Neural crest cell (in vitro differentiated cells): Measurements from ENCODE around the gene TOP3B. TPM values are rescaled to one million over a fixed set of nuclear protein-coding genes. Genes with fewer than 3 reads are reported as not detected.

Experiments
- DNase-seq: peaks from one replicate; pipeline ENCODE4 v3.0.0; 2021; ENCODE audit warnings: low read depth, mixed read lengths, low spot score
- H3K27ac Mint-ChIP-seq: one replicate; pipeline ENCODE4 v1.8.0; 2021; ENCODE audit warnings: mild to moderate bottlenecking, mixed read lengths; ENCODE audit not compliant: unreplicated experiment
- H3K27me3 Mint-ChIP-seq: 2 replicates; pipeline ENCODE4 v1.8.0; 2021; ENCODE audit warnings: low read depth, mild to moderate bottlenecking, mixed read lengths
- H3K36me3 Mint-ChIP-seq: 2 replicates; pipeline ENCODE4 v1.8.0; 2021; ENCODE audit warnings: low read depth, mild to moderate bottlenecking, mixed read lengths
- H3K4me1 Mint-ChIP-seq: 2 replicates; pipeline ENCODE4 v1.8.0; 2021; ENCODE audit warnings: mixed read lengths
- H3K4me3 Mint-ChIP-seq: one replicate; pipeline ENCODE4 v1.8.0; 2021; ENCODE audit warnings: mild to moderate bottlenecking, mixed read lengths
- H3K9me3 Mint-ChIP-seq: 2 replicates; pipeline ENCODE4 v1.8.0; 2021; ENCODE audit warnings: mixed read lengths
- total RNA-seq: library from RNA; stranded (reverse); gene quantifications from 2 replicates; pipeline ENCODE4 v1.2.1, GENCODE V29; 2021
- TF ChIP-seq, protein P1 (sequence below): fragments of 200-600 bp; sonication (generic); conservative IDR thresholded peaks from 2 replicates; pipeline ENCODE4 v1.5.0; 2021; ENCODE audit warnings: antibody characterized with exemption, mild to moderate bottlenecking

The TOP3B gene
- total RNA-seq, 1 donor from 2014 or later: 77.5 TPM

DNA sequence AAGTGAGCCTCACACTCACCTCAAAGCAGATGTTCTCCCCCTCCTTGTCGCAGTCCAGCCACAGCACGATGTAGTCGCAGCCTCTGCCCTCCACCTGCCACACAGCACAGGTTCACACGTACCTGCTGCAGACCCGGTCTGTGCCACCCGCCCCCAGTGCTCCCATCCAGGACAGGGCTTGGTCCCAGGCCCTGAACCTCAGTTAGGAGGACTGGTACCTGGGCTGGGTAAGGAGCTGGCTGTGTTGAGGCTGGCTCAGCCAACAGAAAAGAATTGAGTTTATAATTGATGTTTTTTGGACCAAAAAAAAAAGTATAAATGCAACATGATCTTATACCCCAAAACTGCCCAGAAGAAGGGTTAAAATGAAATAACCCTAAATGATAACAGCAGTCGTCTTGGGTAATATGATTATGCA is 10.7 kb downstream of the TOP3B start:
- TF ChIP-seq, protein P1, sequence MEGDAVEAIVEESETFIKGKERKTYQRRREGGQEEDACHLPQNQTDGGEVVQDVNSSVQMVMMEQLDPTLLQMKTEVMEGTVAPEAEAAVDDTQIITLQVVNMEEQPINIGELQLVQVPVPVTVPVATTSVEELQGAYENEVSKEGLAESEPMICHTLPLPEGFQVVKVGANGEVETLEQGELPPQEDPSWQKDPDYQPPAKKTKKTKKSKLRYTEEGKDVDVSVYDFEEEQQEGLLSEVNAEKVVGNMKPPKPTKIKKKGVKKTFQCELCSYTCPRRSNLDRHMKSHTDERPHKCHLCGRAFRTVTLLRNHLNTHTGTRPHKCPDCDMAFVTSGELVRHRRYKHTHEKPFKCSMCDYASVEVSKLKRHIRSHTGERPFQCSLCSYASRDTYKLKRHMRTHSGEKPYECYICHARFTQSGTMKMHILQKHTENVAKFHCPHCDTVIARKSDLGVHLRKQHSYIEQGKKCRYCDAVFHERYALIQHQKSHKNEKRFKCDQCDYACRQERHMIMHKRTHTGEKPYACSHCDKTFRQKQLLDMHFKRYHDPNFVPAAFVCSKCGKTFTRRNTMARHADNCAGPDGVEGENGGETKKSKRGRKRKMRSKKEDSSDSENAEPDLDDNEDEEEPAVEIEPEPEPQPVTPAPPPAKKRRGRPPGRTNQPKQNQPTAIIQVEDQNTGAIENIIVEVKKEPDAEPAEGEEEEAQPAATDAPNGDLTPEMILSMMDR: no peak
- no peaks in the 10 kb centered on the region for H3K4me1 Mint-ChIP-seq
- H3K27me3 Mint-ChIP-seq: no peaks in the 10 kb centered on the region
- no peak overlapping the region for H3K4me3 Mint-ChIP-seq
- no peak overlapping the region for H3K27ac Mint-ChIP-seq
- H3K36me3 Mint-ChIP-seq: peaks cover 5% of the 10 kb centered on the region
- H3K9me3 Mint-ChIP-seq: no peaks in the 10 kb centered on the region
- no peak for DNase-seq

DNA sequence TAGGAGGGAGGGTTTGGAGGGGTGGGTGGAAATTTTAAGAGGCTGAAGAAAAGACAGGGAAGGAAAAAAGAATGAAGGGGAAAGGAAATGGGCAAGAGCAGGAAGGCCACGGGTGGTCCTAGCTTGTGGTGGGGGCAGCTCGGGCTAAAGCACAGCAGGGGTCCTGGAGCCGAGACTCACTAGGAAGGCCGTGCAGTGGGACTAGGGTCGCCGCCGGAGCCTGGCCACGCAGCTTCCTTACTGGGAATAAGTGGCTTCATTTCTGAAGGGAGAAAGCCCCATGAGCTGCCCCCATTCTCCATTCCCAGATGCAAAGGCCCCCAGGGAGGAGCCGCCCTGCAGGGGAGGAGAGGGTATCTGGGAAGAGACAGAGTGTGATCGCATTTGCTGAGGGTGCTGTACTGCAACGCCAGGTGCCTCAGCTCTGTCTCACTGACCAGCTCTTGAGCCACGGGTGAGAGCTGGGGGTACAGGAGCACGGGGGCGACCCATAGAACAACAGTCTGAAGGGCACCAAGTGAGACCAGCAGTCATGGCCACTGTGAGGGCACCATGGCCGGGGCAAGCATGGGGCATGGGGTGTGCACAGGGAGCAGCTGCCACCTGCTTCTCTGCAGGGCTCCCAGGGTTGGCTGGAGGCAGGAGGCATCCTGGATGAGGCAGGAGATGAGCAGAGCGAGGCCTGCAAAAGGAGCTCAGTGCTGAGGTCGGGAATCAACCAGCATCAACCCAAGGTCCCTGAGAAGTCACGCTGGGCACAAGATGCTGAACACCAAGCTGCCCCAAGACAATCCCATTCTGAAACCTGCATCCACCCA is 11.6 kb downstream of the TOP3B start:
- Mint-ChIP-seq H3K4me1 (no peaks in the 10 kb centered on the region), H3K9me3 (no peaks in the 10 kb centered on the region), H3K36me3 (peaks cover 5% of the 10 kb centered on the region), H3K4me3 (no peak overlapping the region), H3K27me3 (no peaks in the 10 kb centered on the region), H3K27ac (no peak overlapping the region)
- TF ChIP-seq, protein P1: no peak
- no peak for DNase-seq

DNA sequence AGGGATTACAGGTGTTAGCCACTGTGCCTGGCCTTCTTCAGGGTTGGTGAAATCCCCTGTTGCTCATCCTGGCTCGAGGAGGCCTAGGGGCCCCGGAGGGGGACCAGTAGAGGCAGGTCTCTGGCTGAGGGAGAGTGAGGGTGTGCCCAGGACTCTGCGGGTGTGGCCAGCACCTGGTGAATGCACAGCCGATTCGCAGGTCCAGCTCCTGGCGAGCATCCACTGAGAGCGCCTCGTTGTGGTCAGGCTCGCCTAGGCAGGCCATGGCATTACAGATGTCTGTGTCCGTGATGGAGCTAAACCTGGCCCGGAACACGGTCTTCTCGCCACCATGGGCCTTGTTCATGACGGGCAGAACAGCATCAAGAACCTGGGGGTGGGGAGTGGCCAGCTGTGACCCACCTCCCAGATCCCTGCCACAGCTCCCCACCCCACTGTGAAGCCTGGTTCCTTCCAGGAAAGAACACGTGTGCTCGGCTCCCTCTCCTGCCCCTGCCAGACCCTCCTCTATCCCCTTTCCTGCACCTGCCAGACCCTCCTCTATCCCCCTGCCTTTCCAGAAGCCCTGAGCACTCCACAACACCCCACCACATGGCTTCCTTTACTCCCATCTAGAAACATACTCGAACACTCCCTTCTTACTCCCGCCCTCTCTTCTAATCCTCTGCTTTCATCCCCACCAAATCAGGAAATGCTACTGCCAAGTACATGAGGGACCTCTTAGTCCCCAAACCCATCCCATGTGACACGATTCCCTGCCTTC is 12.4 kb downstream of the TOP3B start:
- no peaks in the 10 kb centered on the region for H3K4me1 Mint-ChIP-seq
- H3K9me3 Mint-ChIP-seq: no peaks in the 10 kb centered on the region
- H3K27ac Mint-ChIP-seq: no peak overlapping the region
- H3K27me3 Mint-ChIP-seq: no peaks in the 10 kb centered on the region
- H3K4me3 Mint-ChIP-seq: no peak overlapping the region
- TF ChIP-seq, protein P1: no peak
- no peak for DNase-seq
- H3K36me3 Mint-ChIP-seq: peaks cover 6% of the 10 kb centered on the region

DNA sequence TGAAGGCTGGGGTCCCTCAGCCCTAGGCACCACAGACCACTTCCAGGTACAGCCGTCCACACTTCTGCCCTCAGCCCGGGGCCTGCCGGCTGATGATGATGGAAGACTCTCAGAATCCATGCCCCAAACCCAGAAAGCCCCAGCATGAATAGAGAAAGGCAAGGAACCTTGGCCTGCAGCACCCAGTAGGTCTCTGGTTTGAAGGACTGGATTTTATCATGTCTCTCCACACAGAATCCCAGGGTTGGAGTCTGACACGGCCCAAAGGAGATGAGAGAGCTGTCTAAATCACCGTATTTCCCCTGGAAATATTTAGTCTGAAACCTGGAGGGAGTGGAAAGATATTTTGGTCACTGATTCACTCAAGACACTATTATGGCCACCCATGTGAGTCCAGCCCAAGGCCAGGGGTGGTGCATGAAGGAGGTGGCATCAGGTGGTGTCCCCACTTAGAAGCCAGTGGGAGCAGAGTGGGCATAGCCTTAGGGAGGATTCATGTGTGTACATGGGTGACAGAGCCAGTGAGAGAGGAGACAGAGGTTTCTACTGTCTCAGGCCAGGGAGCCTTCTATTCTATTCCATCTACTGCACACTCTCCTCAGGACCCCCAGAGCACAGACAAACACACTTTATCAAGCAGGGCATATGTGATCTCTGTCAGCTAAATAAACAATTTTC is 14.0 kb downstream of the TOP3B start:
- H3K4me3 Mint-ChIP-seq: peak overlapping the region; percentile 15
- H3K36me3 Mint-ChIP-seq: peaks cover 8% of the 10 kb centered on the region
- no peaks in the 10 kb centered on the region for H3K27me3 Mint-ChIP-seq

More for the DNA sequence above, 14.0 kb downstream of the TOP3B start:
- no peaks in the 10 kb centered on the region for H3K9me3 Mint-ChIP-seq
- TF ChIP-seq, protein P1: no peak
- no peaks in the 10 kb centered on the region for H3K4me1 Mint-ChIP-seq
- DNase-seq: no peak
- H3K27ac Mint-ChIP-seq: peak overlapping the region; percentile 62
